Measurements from ENCODE around the gene VWCE. TPM values are rescaled to one million over a fixed set of nuclear protein-coding genes. Genes with fewer than 3 reads are reported as not detected.

Gene VWCE
- total and polyA plus RNA-seq, 9 of the 15 experiments (the other 6 are each of a cell fraction or from before 2014, with no cell fraction given): 0.06 to 1.6 (median 0.63) TPM; not detected in 1

DNA sequence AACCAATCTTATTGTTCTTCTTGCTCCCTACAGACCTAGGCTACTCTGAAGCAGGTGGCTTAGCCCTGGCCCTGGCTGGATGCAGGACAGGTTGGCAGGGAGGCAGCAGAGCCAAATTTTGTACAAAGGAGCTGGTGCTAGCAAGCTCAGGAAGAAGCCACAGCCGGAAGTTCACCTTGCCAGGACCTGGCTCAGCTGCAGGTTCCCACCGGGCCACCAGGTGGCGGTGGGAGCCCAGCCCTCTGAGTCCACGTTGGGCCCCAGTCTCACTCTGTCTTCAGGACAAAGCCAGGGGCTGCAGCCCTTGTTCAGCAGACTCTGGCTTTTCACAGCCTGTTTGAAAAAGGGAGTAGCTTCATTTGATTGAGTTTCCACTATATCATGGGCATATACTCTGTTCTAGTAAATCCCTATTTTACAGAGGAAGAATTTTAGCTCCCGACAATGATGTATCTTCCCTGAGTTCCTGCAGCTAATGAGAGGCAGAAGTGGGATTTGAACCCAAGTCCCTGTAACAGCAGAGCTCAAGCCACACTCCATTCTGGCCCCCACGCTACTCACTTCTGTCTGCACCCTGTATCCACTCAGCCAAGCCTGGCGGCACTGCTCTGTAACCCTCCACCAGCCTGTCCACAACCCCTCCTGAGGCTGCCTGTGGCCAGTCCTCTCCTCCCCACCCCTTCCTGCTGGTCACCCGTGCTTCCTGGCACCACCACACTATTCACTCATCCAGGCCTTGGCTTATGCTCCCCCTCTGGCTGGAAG is 41.2 kb upstream of the VWCE start (continued):
- TF ChIP-seq, protein P1, sequence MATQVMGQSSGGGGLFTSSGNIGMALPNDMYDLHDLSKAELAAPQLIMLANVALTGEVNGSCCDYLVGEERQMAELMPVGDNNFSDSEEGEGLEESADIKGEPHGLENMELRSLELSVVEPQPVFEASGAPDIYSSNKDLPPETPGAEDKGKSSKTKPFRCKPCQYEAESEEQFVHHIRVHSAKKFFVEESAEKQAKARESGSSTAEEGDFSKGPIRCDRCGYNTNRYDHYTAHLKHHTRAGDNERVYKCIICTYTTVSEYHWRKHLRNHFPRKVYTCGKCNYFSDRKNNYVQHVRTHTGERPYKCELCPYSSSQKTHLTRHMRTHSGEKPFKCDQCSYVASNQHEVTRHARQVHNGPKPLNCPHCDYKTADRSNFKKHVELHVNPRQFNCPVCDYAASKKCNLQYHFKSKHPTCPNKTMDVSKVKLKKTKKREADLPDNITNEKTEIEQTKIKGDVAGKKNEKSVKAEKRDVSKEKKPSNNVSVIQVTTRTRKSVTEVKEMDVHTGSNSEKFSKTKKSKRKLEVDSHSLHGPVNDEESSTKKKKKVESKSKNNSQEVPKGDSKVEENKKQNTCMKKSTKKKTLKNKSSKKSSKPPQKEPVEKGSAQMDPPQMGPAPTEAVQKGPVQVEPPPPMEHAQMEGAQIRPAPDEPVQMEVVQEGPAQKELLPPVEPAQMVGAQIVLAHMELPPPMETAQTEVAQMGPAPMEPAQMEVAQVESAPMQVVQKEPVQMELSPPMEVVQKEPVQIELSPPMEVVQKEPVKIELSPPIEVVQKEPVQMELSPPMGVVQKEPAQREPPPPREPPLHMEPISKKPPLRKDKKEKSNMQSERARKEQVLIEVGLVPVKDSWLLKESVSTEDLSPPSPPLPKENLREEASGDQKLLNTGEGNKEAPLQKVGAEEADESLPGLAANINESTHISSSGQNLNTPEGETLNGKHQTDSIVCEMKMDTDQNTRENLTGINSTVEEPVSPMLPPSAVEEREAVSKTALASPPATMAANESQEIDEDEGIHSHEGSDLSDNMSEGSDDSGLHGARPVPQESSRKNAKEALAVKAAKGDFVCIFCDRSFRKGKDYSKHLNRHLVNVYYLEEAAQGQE (IDR thresholded peaks at IDR 0.05; ENCODE audit: borderline replicate concordance): peak; percentile 95
- TF ChIP-seq, protein P1 (CRISPR knock-in tag; IDR thresholded peaks at IDR 0.05; ENCODE audit: low read depth): no peak
- TF ChIP-seq RBFOX2 (IDR thresholded peaks at IDR 0.05; ENCODE audit: low read depth, low read length) (peak; percentile 49; the same call in 1 of the 2 replicates), TEAD1 (CRISPR knock-in tag; IDR thresholded peaks at IDR 0.05) (no peak; a peak in 1 of 4 replicates), ZNF75A (CRISPR knock-in tag; IDR thresholded peaks at IDR 0.05) (no peak), RBM34 (IDR thresholded peaks at IDR 0.05; ENCODE audit: borderline replicate concordance, insufficient read depth, low read length) (no peak), ZZZ3 (IDR thresholded peaks at IDR 0.05) (no peak), CREM (IDR thresholded peaks at IDR 0.05; ENCODE audit: low read depth) (peak; percentile 48; the same call in 1 of the 2 replicates), ZNF41 (CRISPR knock-in tag; conservative IDR thresholded peaks at IDR 0.05) (no peak), ZNF354B (CRISPR knock-in tag; IDR thresholded peaks at IDR 0.05) (no peak), FOSL1 (tag; conservative IDR thresholded peaks at IDR 0.05) (no peak), L3MBTL2 (IDR thresholded peaks at IDR 0.05) (peak; percentile 15; the same call in 1 of the 2 replicates), ARID1B (IDR thresholded peaks at IDR 0.05) (no peak), NR4A1 (CRISPR knock-in tag; IDR thresholded peaks at IDR 0.05) (no peak), NR4A1 (tag; IDR thresholded peaks at IDR 0.05) (no peak), SMAD3 (CRISPR knock-in tag; conservative IDR thresholded peaks at IDR 0.05) (no peak), TRIM28 (IDR thresholded peaks at IDR 0.05) (no peak), JUN (IDR thresholded peaks at IDR 0.05; ENCODE audit: borderline replicate concordance, low read depth, low read length) (no peak), JUN (CRISPR knock-in tag; IDR thresholded peaks at IDR 0.05; ENCODE audit: borderline replicate concordance) (no peak)
- TF ChIP-seq, protein P2, sequence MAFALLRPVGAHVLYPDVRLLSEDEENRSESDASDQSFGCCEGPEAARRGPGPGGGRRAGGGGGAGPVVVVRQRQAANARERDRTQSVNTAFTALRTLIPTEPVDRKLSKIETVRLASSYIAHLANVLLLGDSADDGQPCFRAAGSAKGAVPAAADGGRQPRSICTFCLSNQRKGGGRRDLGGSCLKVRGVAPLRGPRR (CRISPR knock-in tag; IDR thresholded peaks at IDR 0.05): no peak
- TF ChIP-seq, protein P3, sequence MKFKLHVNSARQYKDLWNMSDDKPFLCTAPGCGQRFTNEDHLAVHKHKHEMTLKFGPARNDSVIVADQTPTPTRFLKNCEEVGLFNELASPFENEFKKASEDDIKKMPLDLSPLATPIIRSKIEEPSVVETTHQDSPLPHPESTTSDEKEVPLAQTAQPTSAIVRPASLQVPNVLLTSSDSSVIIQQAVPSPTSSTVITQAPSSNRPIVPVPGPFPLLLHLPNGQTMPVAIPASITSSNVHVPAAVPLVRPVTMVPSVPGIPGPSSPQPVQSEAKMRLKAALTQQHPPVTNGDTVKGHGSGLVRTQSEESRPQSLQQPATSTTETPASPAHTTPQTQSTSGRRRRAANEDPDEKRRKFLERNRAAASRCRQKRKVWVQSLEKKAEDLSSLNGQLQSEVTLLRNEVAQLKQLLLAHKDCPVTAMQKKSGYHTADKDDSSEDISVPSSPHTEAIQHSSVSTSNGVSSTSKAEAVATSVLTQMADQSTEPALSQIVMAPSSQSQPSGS (CRISPR knock-in tag; IDR thresholded peaks at IDR 0.05): no peak
